ENCODE measurements around the gene MSX1. TPM values are rescaled to one million over a fixed set of nuclear protein-coding genes. Genes with fewer than 3 reads are reported as not detected.

Gene MSX1
- total RNA-seq: 6.2 and 10.6 TPM in 2 replicates

DNA sequence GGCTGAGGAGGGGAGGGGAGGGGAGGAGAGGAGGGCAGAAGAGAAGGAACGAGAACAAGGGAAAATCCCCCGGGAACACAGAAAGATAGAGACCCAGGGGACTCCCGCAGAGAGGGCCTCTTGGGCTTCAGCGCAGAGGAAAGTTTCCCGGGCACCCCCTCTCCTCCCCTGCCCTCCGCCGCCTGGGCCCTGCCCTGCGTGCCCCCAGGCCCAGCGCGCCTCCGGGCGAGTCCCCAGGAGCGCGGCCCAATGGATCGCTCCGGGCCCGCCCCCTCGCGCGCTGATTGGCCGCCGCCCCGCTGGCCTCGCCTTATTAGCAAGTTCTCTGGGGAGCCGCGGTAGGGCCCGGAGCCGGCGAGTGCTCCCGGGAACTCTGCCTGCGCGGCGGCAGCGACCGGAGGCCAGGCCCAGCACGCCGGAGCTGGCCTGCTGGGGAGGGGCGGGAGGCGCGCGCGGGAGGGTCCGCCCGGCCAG, at the start of gene MSX1:
TSS of gene MSX1 (plus strand) at position 341 of the 474 bp plus-strand sequence. CDS start 235 bp downstream, outside the sequence.

Other genes with a start within 250 kb of the MSX1 start
- gene CYTL1, start 159.8 kb downstream of the MSX1 start, total RNA-seq: 68.2 and 204 TPM in 2 replicates
- gene STK32B, start 191.8 kb downstream of the MSX1 start, total RNA-seq: 9.4 and 18.1 TPM in 2 replicates